ENCODE data around the gene LFNG.
A peak's percentile ranks its signal among the peaks of the same experiment; 100 is the strongest.

Gene LFNG

GRCh38 chr7:2516194-2516555 lies 3.4 kb upstream of the LFNG start:
- H3K4me3 ChIP-seq (ENCODE audit: low read depth, low read length), result no peak overlapping the region
- no peak for DNase-seq (ENCODE audit: low read depth, low spot score)
- ChIA-PET POLR2A (no interaction called here), CTCF (interaction anchor here (1.0 to 1.3 kb wide), 3 partner anchors 8 to 165 kb away, joined by 3 to 5 read pairs (median 5); no protein-coding TSS in a partner anchor)
- TF ChIP-seq CTCF (IDR thresholded peaks at IDR 0.05; ENCODE audit: insufficient read depth, low read length, missing control alignments), result no peak

GRCh38 chr7:2517026-2517425 lies 2.5 kb upstream of the LFNG start:
- DNase-seq (ENCODE audit: low read depth, low spot score), result peak; percentile 77
- CTCF ChIA-PET, result interaction anchor here (1.1 to 1.3 kb wide), 4 partner anchors 9 to 164 kb away, joined by 3 to 5 read pairs (median 4); no protein-coding TSS in a partner anchor
- H3K4me3 ChIP-seq (ENCODE audit: low read depth, low read length), result 0 out of 2 replicates have a peak overlapping the region, but pooled peaks have one; percentile 18
- POLR2A ChIA-PET, result interaction anchor here (0.5 to 1.3 kb wide), 4 partner anchors 10 to 50 kb away, joined by 3 to 5 read pairs (median 4); no protein-coding TSS in a partner anchor
- peak; percentile 29 for TF ChIP-seq CTCF (IDR thresholded peaks at IDR 0.05; ENCODE audit: insufficient read depth, low read length, missing control alignments)

DNA sequence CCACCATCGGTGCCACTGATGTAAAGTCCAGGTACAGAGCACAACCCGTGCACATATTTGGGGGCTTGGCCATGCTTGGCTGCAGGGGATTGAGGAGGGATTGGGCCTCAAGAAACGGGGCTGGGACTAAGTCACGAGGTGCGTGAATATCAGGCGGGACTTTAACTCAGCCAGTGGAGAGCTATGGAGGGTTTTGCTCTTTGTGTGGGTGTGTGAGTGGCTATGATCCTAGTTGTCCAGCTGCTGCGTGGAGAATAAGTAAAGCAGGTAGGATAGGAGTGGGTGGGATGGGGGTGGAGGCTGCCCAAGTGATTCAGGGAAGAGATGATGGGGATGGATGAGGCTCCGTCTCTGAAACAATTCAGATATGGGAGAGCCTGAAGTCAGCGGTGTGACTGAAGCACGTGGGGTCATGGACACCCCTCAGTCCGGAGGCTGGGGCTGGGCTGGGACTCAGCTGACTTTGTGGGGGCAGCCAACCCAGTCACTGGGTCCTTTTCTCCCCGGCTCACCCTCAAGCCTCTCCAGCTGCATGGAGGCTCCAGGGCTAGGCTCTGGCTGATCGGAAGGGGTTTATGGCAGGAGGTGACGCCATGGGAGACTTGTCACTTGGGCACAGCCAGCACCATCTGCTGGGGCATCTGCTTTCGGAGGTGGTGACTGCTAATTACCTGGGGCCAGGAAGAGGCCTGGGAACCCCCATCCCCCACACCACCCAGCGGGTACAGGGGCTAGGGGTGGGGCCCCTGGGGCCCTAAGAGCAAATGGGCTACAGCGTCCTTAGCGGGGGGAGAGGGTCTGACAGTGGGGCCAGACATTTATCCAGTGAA lies 1.7 kb upstream of the LFNG start:
- no peak for DNase-seq (ENCODE audit: low read depth, low spot score)
- TF ChIP-seq CTCF (IDR thresholded peaks at IDR 0.05; ENCODE audit: insufficient read depth, low read length, missing control alignments), result no peak
- H3K4me3 ChIP-seq (ENCODE audit: low read depth, low read length), result no peak overlapping the region
- POLR2A ChIA-PET, result interaction anchor here (0.9 to 1.3 kb wide), 3 partner anchors 9 to 50 kb away, joined by 3 to 5 read pairs (median 4); no protein-coding TSS in a partner anchor
- CTCF ChIA-PET, result interaction anchor here (1.1 to 1.3 kb wide), 4 partner anchors 10 to 66 kb away, joined by 3 to 5 read pairs (median 4); no protein-coding TSS in a partner anchor

DNA sequence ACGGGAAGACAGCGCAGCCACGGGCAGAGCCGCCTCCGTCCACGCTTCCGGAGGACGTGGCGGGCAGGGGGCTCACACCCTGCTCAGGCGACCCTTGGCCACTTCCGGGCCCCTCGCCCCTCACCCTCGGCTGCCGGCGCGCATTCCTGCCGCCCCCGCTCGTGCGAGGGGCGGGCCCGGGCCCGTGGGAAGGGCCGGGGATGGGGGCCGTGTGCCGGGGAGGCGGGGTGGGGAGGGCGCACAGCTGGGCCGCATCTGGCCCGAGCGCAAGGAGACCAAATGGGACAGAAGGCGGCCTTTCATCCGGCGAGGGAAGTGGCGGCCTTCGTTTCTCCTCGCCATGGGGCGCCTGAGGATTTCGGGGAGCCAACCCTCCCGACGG lies 846 bp upstream of the LFNG start:
- DNase-seq (ENCODE audit: low read depth, low spot score), result no peak
- CTCF ChIA-PET, result no interaction called here
- POLR2A ChIA-PET, result no interaction called here
- H3K4me3 ChIP-seq (ENCODE audit: low read depth, low read length), result peak overlapping the region; percentile 49
- TF ChIP-seq CTCF (IDR thresholded peaks at IDR 0.05; ENCODE audit: insufficient read depth, low read length, missing control alignments), result no peak

DNA sequence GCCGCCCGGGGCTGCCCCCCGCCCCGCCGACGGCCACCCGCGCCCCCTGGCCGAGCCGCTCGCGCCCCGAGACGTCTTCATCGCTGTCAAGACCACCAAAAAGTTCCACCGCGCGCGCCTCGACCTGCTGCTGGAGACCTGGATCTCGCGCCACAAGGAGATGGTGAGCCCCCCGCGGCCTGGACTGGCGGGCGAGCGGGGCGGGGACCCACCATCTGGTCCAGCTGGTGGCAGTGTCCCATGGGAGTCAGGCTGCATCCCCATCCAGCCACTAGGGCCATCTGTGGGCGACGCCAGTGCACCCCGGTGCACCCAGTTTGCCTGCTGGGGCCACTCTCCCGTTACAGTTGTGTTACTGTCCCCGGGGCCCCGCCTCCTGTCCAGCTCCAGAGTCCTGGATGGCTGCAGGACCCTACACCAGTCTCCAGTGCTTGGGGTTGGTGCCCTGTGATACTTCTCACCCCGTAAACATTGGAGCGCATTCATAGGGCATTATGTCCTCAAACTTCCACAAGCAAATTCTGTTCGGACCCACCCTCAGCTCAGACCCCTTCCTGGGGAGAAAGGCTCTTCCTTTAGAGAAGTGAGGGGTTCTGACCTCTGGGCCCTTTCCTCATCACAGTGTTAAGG lies 672 bp downstream of the LFNG start:
- no peak for DNase-seq (ENCODE audit: low read depth, low spot score)
- CTCF ChIA-PET, result interaction anchor here (0.8 to 1.7 kb wide), 2 partner anchors 10 to 42 kb away, joined by 3 to 5 read pairs; no protein-coding TSS in a partner anchor
- no peak for TF ChIP-seq CTCF (IDR thresholded peaks at IDR 0.05; ENCODE audit: insufficient read depth, low read length, missing control alignments)
- H3K4me3 ChIP-seq (ENCODE audit: low read depth, low read length), result peak overlapping the region; percentile 57
- POLR2A ChIA-PET, result no interaction called here

- no peak for DNase-seq (ENCODE audit: low read depth, low spot score)
- H3K4me3 ChIP-seq (ENCODE audit: low read depth, low read length), result peak overlapping the region; percentile 57
- ChIA-PET POLR2A (no interaction called here), CTCF (interaction anchor here (0.8 to 1.7 kb wide), 2 partner anchors 9 to 42 kb away, joined by 3 to 5 read pairs; no protein-coding TSS in a partner anchor)
- no peak for TF ChIP-seq CTCF (IDR thresholded peaks at IDR 0.05; ENCODE audit: insufficient read depth, low read length, missing control alignments)
Observed at GRCh38 chr7:2520761-2521290, 1.3 kb downstream of the LFNG start.
